HG03439 (cell line): Measurements from ENCODE around the gene RIMS4.

Source experiments
- ATAC-seq: cut with Tn5 transposase; IDR thresholded peaks from one replicate; pipeline ENCODE4 v1.9.1; 2021; ENCODE audit warnings: mild to moderate bottlenecking, moderate library complexity; ENCODE audit not compliant: unreplicated experiment

RIMS4 gene

GRCh38 chr20:44723391-44723790 lies 87.0 kb downstream of the RIMS4 start:
- no peak for ATAC-seq

- no peak for ATAC-seq
Measured at GRCh38 chr20:44722990-44723389, 87.4 kb downstream of the RIMS4 start.

- no peak for ATAC-seq
Measured at GRCh38 chr20:44721785-44722054, 88.6 kb downstream of the RIMS4 start.

- ATAC-seq = no peak
Measured at GRCh38 chr20:44720997-44721784, 89.2 kb downstream of the RIMS4 start.

- ATAC-seq = no peak
Measured at GRCh38 chr20:44720621-44720996, 89.7 kb downstream of the RIMS4 start.

- no peak for ATAC-seq
Measured at GRCh38 chr20:44719841-44720240, 90.5 kb downstream of the RIMS4 start.

- no peak for ATAC-seq
Measured at GRCh38 chr20:44717986-44718385, 92.4 kb downstream of the RIMS4 start.

GRCh38 chr20:44716309-44717106 lies 93.8 kb downstream of the RIMS4 start:
- no peak for ATAC-seq

GRCh38 chr20:44715499-44716308 lies 94.6 kb downstream of the RIMS4 start:
- ATAC-seq = no peak

- ATAC-seq = no peak
Measured at GRCh38 chr20:44714701-44715498, 95.4 kb downstream of the RIMS4 start, which contains the start of gene CCN5. CCN5 (plus strand) TSS chr20:44715369; CDS start chr20:44715391, 22 bp downstream.

- ATAC-seq = no peak
Measured at GRCh38 chr20:44714102-44714700, 96.1 kb downstream of the RIMS4 start.

GRCh38 chr20:44711237-44711636 lies 99.1 kb downstream of the RIMS4 start:
- no peak for ATAC-seq

GRCh38 chr20:44709797-44710196 lies 100.5 kb downstream of the RIMS4 start:
- ATAC-seq = no peak

- ATAC-seq = no peak
Measured at GRCh38 chr20:44709380-44709779, 101.0 kb downstream of the RIMS4 start.

- no peak for ATAC-seq
Measured at GRCh38 chr20:44707018-44707579, 103.2 kb downstream of the RIMS4 start.

GRCh38 chr20:44706301-44707017 lies 103.9 kb downstream of the RIMS4 start:
- ATAC-seq = no peak

GRCh38 chr20:44705364-44706094 lies 104.8 kb downstream of the RIMS4 start:
- no peak for ATAC-seq

- no peak for ATAC-seq
Measured at GRCh38 chr20:44704551-44704971, 105.8 kb downstream of the RIMS4 start.
